ENCODE results near the gene PHF14.

Gene PHF14

GRCh38 chr7:11104578-11104977, 130.9 kb downstream of the PHF14 start:
- DNase-seq (ENCODE audit: low read depth), result no peak

DNA sequence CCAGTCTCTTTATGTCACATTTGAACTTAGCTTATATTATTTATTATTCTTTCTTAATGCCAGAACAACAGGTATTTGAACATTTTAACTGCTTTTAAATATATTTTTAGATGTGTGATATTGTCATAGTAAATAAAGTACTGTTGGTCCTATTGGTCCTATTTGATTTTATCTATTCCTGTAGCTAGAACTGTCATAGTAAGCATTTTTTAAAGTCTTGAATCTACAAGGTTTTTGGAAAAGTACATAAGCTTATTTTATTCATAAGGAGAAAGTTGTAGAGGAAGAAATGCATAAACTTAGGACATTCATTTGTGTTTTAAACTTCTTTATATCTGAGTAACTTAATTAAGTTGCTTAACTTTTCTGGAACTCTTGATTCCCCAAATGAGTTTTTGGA, 136.0 kb downstream of the PHF14 start:
- DNase-seq (ENCODE audit: low read depth), result no peak

- DNase-seq (ENCODE audit: low read depth), result no peak
Measured at GRCh38 chr7:11120068-11120664, 146.5 kb downstream of the PHF14 start.

DNA sequence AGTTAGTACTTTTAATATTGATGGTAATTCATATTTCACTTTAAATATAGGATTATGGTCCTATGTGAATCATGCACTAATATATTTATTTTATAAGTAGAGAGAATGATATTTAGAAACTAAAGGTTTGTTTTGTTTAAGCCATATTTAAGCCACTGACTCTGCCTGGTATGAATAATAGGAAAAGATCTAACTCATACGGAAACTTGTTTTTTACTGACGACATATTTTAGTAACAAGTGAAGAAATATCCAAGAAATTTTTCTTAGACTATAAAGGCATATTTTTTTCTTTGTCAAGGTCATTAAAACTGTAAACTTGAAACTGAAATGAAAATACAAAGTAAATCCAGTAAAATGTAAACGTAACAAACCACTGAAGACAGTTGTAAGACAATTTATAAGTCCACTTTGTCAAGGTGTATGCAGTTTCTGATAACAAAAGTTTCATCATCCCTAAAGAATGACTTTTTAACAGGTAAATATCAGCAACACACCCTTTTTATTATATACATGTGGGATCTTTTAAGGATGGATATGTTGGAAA, 147.1 kb downstream of the PHF14 start:
- no peak for DNase-seq (ENCODE audit: low read depth)

- DNase-seq (ENCODE audit: low read depth), result no peak
Measured at GRCh38 chr7:11124856-11125559, 151.3 kb downstream of the PHF14 start.

- DNase-seq (ENCODE audit: low read depth), result no peak
Measured at GRCh38 chr7:11127114-11127785, 153.6 kb downstream of the PHF14 start.

DNA sequence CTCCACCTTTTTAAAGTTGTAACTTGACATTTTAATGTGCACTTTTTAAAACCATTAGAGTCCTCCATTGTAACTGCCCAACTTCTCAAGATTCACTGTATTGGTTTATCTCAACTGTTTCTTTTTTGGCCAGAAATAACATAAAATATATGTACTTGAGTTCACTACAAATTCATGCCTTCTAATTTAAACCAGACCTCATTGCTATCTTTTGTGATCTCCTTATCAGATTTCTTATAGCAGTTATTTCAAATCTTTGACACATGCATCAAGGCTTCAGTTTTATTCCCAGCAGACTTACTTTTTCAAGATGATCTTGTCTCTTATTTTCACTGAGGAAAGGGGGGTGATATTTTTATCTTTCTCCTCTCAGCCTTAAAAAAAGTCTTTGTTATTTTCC, 154.3 kb downstream of the PHF14 start:
- DNase-seq (ENCODE audit: low read depth), result no peak

GRCh38 chr7:11128498-11128897, 154.8 kb downstream of the PHF14 start:
- no peak for DNase-seq (ENCODE audit: low read depth)

DNA sequence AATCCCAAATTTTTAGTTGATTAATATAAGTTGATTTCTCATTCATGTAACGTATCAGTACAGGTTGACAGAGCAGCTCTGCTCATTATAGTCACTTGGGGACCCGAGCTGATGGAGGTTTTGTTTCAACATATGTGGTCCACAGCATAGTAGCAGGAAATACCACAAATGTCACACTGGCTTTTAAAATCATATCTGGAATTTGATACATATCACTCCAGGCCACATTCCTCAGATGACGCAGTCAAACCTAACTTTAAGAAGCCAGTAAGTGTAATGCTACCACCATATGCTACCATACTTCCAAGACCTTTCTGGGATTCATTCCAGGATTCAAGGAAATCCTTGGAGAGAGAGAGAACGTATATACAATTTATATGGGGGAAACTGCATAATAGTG, 156.3 kb downstream of the PHF14 start:
- DNase-seq (ENCODE audit: low read depth), result peak; percentile 58

DNA sequence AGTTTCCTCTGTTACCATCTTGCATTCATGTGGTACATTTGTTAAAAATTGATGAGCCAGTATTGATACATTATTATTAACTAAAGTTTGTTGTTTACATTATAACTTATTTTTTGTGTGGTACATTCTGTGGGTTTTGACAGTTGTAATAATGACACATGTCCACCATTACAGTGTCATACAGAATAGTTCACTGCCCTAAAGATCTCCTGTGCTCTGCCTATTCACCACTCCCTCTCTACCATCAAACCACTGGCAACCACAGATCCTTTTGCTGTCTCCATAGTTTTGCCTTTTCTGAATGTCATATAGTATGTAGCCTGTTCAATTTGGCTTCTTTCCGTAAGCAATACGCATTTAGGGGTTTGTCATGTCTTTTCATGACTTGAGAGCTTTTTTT, 156.9 kb downstream of the PHF14 start:
- DNase-seq (ENCODE audit: low read depth), result no peak

DNA sequence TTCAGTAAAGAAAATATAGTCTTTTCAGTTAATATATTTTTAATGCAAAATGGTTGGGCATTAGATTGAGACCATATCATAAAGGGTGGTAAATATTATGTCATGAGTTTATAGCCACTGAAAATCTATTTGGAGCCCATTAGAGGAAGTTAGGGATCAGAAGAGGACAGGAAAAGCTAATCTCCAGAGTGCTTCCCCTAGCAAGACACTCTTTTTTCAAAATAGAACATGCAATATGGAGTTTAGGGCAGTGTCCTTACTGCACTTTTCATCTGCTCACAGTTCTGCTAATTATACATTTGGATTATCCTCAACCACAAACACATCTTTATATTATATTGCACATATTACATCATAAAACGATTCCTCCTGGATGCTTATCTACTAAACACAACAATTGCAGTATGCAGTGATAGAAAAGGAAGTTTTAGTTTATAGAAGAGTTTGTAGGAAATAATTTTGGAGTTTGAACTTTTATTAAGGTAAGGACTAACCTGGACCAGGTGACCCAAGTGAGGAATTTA, 159.8 kb downstream of the PHF14 start:
- DNase-seq (ENCODE audit: low read depth), result no peak

GRCh38 chr7:11135573-11135972, 161.9 kb downstream of the PHF14 start:
- DNase-seq (ENCODE audit: low read depth), result no peak

DNA sequence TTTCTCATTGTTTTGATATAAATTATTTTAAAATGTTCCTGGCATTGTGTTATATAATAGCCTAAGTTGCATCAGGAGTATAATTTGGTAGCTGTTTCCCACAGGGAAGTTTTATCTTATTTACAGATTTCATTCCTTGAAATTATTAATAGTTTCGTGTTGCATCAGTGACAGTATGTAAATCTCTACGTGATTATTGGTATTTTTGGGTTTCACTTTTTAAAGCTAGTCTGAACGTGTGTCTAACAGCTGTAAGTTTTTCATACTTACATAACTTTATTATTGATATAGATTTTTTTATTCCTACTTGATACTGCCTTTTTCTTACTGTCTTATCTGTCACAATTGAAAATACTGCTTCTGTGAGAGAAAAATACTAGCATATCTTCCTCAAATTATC, 167.9 kb downstream of the PHF14 start:
- no peak for DNase-seq (ENCODE audit: low read depth)

DNA sequence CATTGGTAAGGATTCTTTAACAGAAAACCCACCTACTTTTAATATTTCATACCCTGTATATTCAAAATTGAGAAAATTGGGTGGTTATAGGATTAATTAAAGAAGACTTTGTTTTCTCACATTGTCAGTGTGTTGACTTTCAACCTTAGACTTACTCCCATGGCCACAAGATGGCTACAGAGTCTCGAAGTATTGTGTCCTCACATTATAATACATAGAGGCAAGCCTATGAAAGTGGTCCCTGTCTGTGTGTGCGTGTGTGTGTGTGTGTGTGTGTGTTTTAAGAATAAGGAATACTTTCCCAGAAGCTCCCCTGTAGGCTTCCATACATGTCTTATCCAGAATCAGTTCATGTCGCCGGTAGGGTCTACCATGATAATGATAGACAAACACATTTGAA, 180.0 kb downstream of the PHF14 start:
- DNase-seq (ENCODE audit: low read depth), result peak; percentile 4

DNA sequence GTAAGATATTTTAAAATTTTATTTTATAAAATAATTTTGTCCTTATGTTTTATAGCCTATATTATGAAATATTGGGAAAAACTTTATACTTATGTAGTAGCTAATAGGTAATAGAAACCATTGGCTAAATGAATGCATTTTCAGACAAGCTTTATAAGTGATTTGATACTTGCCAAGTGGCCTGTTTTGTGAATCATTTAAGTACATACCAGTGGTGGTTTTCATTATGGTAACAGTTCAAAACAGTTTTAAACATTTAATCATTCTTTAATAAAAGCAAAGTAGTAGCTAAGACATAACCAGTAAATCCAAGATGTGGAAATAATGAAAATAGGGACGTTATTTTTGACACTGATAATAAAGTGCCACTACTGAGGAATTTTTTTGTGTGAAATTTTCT, 182.2 kb downstream of the PHF14 start:
- DNase-seq (ENCODE audit: low read depth), result peak; percentile 7

GRCh38 chr7:11161499-11161898, 187.8 kb downstream of the PHF14 start:
- no peak for DNase-seq (ENCODE audit: low read depth)

DNA sequence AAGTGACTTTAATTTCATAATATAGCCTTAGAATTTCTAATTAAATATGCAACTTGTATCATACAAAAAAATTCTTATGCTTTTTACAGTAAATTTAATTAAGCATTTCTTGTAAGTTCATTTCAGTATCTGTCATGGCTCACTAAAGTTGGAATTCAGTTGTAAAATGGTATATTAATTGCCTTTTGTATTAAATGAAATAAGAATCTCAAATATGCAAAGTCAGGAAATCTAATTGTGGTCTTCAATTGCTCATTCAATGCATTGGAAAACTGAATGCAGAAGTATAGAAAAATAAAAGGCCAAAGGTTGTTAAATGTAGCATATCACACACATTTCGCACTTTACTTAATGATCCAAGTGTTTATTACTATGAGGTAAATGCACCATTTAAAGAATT, 189.5 kb downstream of the PHF14 start:
- no peak for DNase-seq (ENCODE audit: low read depth)

DNA sequence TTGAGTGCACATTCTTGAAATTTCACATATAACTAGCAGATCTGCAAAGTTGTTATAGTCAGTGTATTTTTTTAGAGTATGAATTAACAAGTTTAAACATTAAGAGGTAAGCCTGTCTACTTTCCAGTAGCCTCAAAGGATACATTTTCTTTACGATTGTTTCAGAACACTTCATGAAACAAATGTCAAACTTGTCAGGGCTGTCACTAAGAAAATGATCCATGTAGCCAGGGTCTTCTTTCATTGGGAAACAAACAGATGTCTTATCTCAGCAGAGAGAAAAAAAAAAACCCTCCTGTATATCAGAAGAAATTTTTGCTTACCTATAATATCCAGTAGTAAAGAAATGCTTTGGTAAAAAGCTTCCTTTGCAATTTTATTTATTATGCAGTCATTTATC, 192.4 kb downstream of the PHF14 start:
- no peak for DNase-seq (ENCODE audit: low read depth)

- DNase-seq (ENCODE audit: low read depth), result no peak
Measured at GRCh38 chr7:11168650-11169170, 195.0 kb downstream of the PHF14 start.

- DNase-seq (ENCODE audit: low read depth), result no peak
Measured at GRCh38 chr7:11170175-11170574, 196.5 kb downstream of the PHF14 start.

GRCh38 chr7:11170863-11171568, 197.3 kb downstream of the PHF14 start:
- no peak for DNase-seq (ENCODE audit: low read depth)

DNA sequence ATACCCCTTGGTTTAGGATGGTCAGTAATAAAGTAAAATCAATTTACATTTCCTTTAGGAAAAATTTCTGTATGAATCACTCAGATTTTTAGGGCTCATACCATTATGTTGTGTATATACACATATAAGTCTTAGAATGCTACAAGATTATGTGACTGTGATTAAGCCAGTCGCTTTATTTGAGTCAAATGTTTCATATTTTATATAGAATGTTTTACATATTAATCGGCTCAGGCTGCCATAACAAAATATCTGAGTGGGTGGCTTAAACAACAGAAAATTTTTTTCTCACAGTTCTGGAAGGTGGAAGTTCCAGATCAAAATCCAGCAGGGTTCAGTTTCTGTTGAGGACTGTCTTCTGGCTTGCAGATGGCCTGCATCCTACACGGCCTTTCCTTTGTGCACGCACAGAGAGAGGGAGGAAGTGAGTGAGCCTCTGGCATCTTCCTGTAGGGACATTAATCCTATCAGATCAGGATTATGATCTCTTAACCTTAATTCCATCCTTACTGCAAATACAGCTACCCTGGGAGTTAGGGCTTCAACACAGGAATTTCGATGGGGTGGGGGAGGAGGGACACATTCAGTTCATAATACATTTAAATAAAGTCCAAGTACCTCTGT, 198.0 kb downstream of the PHF14 start:
- no peak for DNase-seq (ENCODE audit: low read depth)

Data from amniotic epithelial cell (primary cell).